HG02943 (cell line): Measurements from ENCODE around the gene TMED8.
A peak's percentile ranks its signal among the peaks of the same experiment; 100 is the strongest.
"Not testable (repeated sequence)": the region's sequence is repeated elsewhere in the genome, so short reads cannot be mapped to it uniquely, and the experiment has no call there.

Experiments used
- ATAC-seq: cut with Tn5 transposase; IDR thresholded peaks from one replicate; pipeline ENCODE4 v1.9.1; 2021; ENCODE audit warnings: mild to moderate bottlenecking, low read depth, moderate library complexity; ENCODE audit not compliant: unreplicated experiment

TMED8 gene

GRCh38 chr14:77324289-77324688 lies 52.6 kb downstream of the TMED8 start:
- no peak for ATAC-seq

GRCh38 chr14:77323571-77323970 lies 53.3 kb downstream of the TMED8 start:
- no peak for ATAC-seq

- ATAC-seq, result no peak
These were observed 53.9 kb downstream of the TMED8 start for GRCh38 chr14:77322951-77323350.

- ATAC-seq, result no peak
These were observed 54.5 kb downstream of the TMED8 start for GRCh38 chr14:77322250-77322902.

DNA sequence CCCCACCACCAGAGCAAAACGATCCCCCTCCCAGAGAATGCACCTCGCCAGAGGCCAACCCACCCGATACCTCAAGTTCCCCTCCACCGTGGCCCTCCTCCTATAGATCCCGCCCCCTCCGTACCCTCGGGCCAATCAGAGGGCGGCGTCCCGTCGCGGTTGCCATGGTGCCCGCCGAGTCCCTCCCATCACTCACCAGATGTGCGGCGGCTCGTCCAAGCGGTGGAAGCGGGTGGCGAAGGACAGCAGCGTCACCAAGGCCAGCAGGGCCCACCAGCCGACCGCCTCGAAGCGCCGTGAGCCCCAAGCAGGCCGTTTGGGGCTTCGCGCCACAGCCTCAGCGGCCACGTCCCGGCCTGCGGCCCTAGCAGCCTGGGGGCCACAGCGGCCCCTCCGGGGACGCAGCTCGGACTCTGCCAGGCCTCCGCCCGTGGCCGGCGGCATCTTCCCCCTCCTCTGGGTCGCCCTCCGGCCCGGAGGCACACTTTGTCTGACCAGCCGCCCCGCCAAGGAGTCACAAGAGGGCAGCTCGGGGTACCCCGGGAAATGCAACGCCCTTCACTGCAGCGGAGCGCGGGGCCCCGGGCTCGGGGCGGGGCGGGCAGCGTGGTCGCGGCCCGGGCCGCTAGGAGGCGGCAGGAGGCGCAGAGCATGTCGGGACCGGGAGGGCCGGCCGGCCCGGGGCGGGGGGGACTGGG lies 56.5 kb downstream of the TMED8 start, which contains the start of gene POMT2:
Gene POMT2 (minus strand): TSS at position 646 of the 698 bp plus-strand sequence. CDS start 202 bp downstream, at position 444.
- ATAC-seq, result peak; percentile 52

GRCh38 chr14:77319422-77319821 lies 57.5 kb downstream of the TMED8 start:
- no peak for ATAC-seq

GRCh38 chr14:77318756-77319155 lies 58.1 kb downstream of the TMED8 start:
- ATAC-seq, result not testable (repeated sequence)

- no peak for ATAC-seq
These were observed 58.8 kb downstream of the TMED8 start for GRCh38 chr14:77318006-77318553.

DNA sequence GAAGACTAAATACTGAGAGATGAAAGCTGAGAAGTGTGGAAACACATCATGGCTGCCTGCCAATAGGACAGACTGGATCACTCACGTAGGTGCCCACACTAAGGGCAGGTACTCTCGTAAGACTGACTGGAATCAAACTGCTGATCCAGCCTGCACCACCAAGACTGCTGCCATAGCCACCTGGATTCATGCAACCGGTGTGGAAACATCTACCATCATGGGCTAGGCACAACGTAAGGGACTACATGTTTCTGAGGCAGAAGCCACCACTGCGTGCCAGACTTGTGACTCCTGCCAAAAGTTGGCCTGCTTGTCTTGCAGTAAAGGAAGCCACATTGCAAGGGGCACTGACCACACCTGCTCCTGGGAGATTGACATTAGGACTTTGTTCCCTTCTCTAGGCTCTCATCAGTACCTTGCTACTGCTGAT lies 60.0 kb downstream of the TMED8 start:
- ATAC-seq, result no peak

GRCh38 chr14:77316195-77316505 lies 60.7 kb downstream of the TMED8 start:
- ATAC-seq, result no peak

- ATAC-seq, result no peak
These were observed 62.1 kb downstream of the TMED8 start for GRCh38 chr14:77314539-77315457.

DNA sequence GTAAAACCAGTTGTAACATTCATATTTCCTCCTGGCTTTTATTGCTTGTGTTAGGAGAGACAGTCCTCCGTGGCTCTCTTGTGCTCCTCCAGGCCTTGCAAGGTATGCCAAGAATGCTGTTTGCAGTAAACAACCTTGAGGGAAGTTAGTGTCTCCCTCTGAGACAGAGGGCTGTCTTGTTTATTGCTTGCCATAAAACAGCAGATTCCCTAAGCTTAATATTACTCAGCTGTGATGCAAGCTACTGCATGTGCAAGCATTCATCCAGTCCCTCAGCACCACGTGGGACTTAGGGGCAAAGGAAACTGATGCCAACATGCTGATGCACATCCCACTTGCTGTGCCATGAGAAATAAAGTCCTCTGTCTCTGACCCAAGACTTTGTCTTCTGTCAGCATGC lies 62.9 kb downstream of the TMED8 start:
- ATAC-seq, result no peak

DNA sequence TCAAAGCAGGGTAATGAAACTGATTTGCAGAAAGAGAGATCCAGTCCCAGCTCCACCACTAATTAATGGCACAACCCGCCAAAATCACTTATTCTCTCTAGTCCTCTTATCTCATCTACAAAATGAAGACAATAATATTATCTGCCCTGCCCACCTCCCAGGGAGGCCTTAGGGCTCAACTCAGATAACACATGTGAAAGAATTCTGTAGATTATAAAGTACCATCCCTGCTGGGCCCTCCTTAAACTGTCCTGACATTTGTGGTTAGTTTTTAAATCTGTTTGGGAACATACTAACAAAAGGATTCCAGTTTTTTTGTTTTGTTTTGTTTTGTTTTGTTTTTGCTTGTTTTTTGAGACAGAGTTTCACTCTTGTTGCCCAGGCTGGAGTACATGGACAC lies 63.5 kb downstream of the TMED8 start:
- ATAC-seq, result no peak

- no peak for ATAC-seq
These were observed 65.7 kb downstream of the TMED8 start for GRCh38 chr14:77311217-77311616.

DNA sequence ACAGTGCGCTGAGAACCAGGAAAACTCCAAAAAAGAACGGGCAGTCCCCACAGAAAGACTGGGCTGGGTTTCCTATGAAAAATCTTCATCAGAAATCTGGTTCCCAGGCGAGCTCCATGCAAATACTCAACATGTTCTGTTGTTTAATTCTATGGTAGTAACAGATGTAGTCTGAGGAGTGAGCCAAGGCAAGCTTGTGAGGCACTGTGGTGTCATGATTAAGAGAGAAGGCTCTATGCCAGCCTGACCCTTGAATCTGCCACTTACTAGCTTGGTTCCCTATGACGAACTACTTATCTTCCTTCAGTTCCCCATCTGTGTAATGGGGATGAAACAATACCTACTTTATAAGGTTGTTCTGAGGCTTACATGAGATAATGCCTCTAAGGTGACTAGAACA lies 66.9 kb downstream of the TMED8 start:
- no peak for ATAC-seq

DNA sequence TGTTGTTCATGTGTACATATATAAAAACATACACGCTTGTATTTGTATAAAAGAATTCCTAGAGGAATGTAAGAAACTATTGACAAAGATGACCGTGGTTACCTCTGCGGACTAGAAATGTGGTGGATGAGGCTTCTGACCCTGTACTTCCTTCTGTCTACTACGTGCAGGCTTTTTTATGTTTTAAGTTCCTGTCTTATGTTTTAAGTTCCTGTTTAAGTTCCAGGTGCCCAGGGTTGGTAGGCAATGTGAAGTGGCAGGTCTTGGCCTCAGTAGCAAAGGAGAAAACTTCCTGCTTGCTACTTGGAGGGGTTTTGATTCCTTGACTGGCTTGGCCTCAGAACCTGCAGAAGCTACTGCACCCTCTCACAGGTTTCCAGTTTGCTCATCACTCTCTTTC lies 67.8 kb downstream of the TMED8 start:
- ATAC-seq, result no peak

DNA sequence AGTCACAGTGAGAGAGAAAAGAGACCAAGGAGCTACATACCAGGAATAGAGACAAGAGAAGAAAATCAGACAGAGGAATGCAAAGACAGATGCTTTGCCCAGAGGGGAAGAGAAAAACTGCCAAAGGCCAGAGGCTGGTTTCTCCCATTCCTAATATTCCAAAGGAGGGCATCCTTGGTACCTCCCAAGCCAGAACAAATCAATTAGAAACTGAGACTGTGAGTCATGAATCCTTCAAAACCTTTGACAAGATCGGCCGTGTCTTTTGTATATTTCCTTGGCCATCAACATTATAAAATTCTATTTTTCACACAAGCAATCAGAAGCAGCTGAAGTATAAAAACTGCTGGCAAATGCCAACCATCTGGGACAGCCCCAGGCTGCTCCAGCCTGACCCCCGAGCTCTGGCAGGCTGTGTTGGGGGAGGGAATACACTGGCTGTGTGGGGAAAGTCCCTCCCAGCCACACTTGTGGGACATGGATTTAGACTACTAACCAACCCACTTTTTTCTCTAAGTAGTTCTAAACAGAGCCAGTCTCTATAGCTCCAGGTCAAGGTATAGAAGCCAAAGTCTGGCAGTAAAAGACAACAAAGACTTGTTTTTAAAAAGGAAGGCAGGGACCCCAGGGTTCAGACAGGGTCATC lies 69.9 kb downstream of the TMED8 start:
- ATAC-seq, result no peak

GRCh38 chr14:77306416-77306815 lies 70.5 kb downstream of the TMED8 start:
- no peak for ATAC-seq

GRCh38 chr14:77305696-77306095 lies 71.2 kb downstream of the TMED8 start:
- ATAC-seq, result no peak

DNA sequence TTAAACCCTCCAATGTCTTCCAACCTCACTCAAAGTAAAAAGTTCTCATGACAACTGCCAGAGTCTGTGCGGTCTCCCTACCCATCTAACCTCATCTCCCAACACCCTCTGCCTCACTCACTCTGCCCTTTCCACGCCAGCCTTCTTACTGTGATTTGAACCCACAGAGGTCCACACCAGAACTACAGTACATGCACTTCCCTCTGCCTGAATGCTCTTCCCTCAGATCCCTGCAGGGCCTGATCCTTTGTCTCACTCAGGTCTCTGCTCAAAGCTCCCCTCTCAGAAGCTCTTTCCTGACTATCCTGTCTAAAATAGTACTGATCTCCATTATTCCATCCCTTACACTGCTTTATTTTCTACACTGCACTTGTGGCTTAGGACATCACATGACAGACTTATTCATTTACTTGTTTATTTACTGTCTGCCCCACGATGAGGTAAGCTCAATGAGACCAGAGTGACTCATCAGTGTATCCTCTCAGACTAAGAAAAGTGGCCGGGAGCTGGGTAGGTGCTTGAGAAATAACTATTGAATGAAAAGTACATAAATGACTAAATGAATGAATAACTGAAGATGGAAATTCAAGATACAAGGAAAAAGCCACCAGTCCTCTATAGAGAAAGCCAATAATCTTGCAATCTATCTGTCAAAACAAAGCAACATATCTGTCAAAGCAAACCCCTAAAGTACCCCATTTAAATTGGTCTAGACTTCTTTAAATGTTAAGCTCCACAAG lies 73.3 kb downstream of the TMED8 start:
- ATAC-seq, result no peak
